Mucosa of descending colon (tissue), 3 donors: Measurements from ENCODE around the gene IL13RA2. TPM values are rescaled to one million over a fixed set of nuclear protein-coding genes. Genes with fewer than 3 reads are reported as not detected.

ENCODE experiments used
- ATAC-seq: fragments of 200-7000 bp; cut with Tn5 transposase; one replicate; pipeline ENCODE4 v1.9.1; 2020; ENCODE audit warnings: mild to moderate bottlenecking, moderate library complexity
- DNase-seq, 3 donors: peaks; one replicate each; pipeline ENCODE4 v3.0.0-alpha.2; 2020
- H3K36me3 ChIP-seq: fragments of 200-600 bp; one replicate; pipeline ENCODE4 v1.8.0; 2021; ENCODE audit warnings: low read depth, mild to moderate bottlenecking
- H3K4me1 ChIP-seq: fragments of 200-600 bp; one replicate; pipeline ENCODE4 v1.8.0; 2021; ENCODE audit warnings: low read depth, mild to moderate bottlenecking
- H3K4me3 ChIP-seq: fragments of 200-600 bp; one replicate; pipeline ENCODE4 v1.8.0; 2021; ENCODE audit warnings: mild to moderate bottlenecking
- H3K9me3 ChIP-seq: fragments of 200-600 bp; one replicate; pipeline ENCODE4 v1.8.0; 2021; ENCODE audit warnings: mild to moderate bottlenecking
- CTCF ChIP-seq: fragments of 200-600 bp; IDR thresholded peaks from one replicate; pipeline ENCODE4 v1.8.0; 2022; ENCODE audit warnings: antibody characterized with exemption, mild to moderate bottlenecking
- intact Hi-C, 2 donors: fragments of 100-400 bp; cut with DNase I in 1 of 2; cut with micrococcal nuclease in 1 of 2; formaldehyde crosslinking; loops; one replicate each; pipeline versions ENCODE4 v1.11.0 to v1.11.1; 2022; cut with DNase I, micrococcal nuclease
- total RNA-seq, 3 donors: library from RNA; stranded (reverse); fragmentation: NEBNext Ultra II Directional in 2 of 3; extraction: Animal tissue kit (Norgen Biotek cat#: 25700) in 2 of 3; gene quantifications; one replicate each; pipeline versions ENCODE4 v1.2.1 to v1.2.4, GENCODE V29; 2021 to 2023
- donor health status: DM: no; HTN: no; CAD: no; lungs with moderate emphysema.
- donor health status: DM: no; HTN: no; CAD: no.
- donor health status: DM: no; HTN: yes; CAD: no.

The IL13RA2 gene
- total RNA-seq, 3 donors from 2014 or later, result 0.22 to 0.35 TPM; not detected in 1

- TF ChIP-seq CTCF, result no peak
- no peak overlapping the region for H3K4me3 ChIP-seq
- intact Hi-C loops, result no loop called here
- DNase-seq (no peak), ATAC-seq (no peak)
- H3K4me1 ChIP-seq, result no peaks in the 10 kb centered on the region
- H3K36me3 ChIP-seq, result no peaks in the 10 kb centered on the region
- no peaks in the 10 kb centered on the region for H3K9me3 ChIP-seq
Measured at GRCh38 chrX:114997779-114998178, 19.6 kb downstream of the IL13RA2 start.

DNA sequence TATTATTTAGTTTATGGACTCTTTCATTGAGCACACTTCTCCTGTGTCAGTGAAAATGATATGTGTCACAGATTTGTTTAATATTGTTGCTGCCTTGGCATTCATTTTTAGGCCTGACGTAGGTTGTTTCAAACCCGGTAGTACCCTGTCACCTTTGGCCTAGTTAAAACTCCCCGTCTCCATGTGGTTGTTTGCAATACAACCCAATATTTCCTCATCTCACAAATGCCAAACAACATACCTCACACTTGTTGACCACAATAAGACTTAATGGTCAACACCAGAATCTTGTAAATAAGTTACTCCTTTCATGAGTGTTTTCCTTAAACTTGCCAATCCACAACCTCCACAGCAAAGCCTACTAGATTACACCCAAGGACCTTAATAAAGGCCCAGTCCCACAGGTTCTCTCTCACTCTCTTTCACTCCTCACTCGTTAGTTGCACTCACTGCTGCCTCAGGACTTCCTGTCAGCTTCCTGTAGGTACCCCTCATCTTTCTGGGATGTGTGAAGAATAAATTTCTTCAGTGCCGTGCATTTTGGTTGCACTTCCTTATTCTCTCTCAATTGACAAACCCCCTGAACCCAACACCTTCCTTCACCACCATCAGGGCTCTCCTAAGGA lies 31.3 kb downstream of the IL13RA2 start:
- Histone ChIP-seq H3K4me3 (no peak overlapping the region), H3K9me3 (no peaks in the 10 kb centered on the region), H3K4me1 (no peaks in the 10 kb centered on the region), H3K36me3 (no peaks in the 10 kb centered on the region)
- ATAC-seq, result no peak
- no peak for TF ChIP-seq CTCF
- no peak for DNase-seq
- intact Hi-C loops, result no loop called here

GRCh38 chrX:114976292-114976691 lies 41.1 kb downstream of the IL13RA2 start:
- ATAC-seq (no peak), DNase-seq (no peak)
- H3K36me3 ChIP-seq, result no peaks in the 10 kb centered on the region
- H3K4me3 ChIP-seq, result no peak overlapping the region
- intact Hi-C loops, result no loop called here
- H3K4me1 ChIP-seq, result no peaks in the 10 kb centered on the region
- no peaks in the 10 kb centered on the region for H3K9me3 ChIP-seq
- no peak for TF ChIP-seq CTCF

- no peak for DNase-seq
- ATAC-seq, result no peak
- H3K4me1 ChIP-seq, result no peaks in the 10 kb centered on the region
- intact Hi-C loops, result no loop called here
- no peaks in the 10 kb centered on the region for H3K9me3 ChIP-seq
- no peak for TF ChIP-seq CTCF
- no peaks in the 10 kb centered on the region for H3K36me3 ChIP-seq
- H3K4me3 ChIP-seq, result no peak overlapping the region
Measured at GRCh38 chrX:114973013-114973412, 44.4 kb downstream of the IL13RA2 start.

DNA sequence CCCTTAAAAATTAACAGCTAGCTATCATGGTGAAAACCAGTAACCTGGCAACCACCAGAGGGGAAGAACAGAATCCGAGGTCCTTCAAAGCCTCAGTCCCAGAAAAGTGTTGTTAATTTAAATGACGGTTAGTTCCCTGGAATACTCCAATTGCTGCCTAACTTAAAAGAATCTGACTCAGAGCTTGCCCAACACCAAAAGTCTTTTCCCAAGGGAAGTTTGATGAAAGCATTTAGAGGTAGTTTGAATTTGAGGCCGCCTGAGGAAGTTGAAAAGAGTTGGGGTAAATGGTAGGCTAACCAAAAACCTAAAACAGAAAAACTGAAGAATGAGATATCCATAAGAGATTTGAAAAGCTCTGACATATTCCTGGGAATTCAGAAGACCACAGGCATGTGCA lies 46.6 kb downstream of the IL13RA2 start:
- DNase-seq, result no peak
- Histone ChIP-seq H3K36me3 (no peaks in the 10 kb centered on the region), H3K9me3 (no peaks in the 10 kb centered on the region), H3K4me1 (no peaks in the 10 kb centered on the region), H3K4me3 (no peak overlapping the region)
- ATAC-seq, result no peak
- TF ChIP-seq CTCF, result no peak
- intact Hi-C loops, result no loop called here

DNA sequence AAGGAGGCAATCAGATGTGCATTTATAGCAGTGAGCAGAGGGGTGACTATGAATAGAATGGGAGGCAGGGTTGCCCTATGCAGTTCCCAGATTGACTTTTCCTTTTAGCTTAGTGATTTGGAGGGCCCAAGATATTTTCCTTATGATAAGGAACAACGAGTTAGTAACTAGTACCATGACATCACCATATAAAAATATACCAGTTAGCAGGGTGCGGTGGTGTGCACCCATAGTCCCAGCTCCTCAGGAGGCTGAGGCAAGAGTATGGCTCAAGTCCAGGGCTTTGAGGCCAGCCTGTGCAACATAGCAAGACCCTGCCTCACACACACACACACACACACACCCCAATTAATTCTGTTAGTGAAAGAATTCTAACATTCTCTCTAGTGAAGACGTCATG lies 53.0 kb downstream of the IL13RA2 start:
- no peak for TF ChIP-seq CTCF
- no peak overlapping the region for H3K4me3 ChIP-seq
- ATAC-seq, result no peak
- intact Hi-C loops, result no loop called here
- DNase-seq, result no peak
- H3K9me3 ChIP-seq, result no peaks in the 10 kb centered on the region
- H3K4me1 ChIP-seq, result no peaks in the 10 kb centered on the region
- H3K36me3 ChIP-seq, result no peaks in the 10 kb centered on the region
